GM19351 (cell line): ENCODE data around the gene TBC1D3H.
"Not testable (repeated sequence)": the region's sequence is repeated elsewhere in the genome, so short reads cannot be mapped to it uniquely, and the experiment has no call there.

Source experiments
- ATAC-seq: cut with Tn5 transposase; IDR thresholded peaks from one replicate; pipeline ENCODE4 v1.9.1; 2021; ENCODE audit warnings: mild to moderate bottlenecking, moderate library complexity; ENCODE audit not compliant: unreplicated experiment

The TBC1D3H gene

DNA sequence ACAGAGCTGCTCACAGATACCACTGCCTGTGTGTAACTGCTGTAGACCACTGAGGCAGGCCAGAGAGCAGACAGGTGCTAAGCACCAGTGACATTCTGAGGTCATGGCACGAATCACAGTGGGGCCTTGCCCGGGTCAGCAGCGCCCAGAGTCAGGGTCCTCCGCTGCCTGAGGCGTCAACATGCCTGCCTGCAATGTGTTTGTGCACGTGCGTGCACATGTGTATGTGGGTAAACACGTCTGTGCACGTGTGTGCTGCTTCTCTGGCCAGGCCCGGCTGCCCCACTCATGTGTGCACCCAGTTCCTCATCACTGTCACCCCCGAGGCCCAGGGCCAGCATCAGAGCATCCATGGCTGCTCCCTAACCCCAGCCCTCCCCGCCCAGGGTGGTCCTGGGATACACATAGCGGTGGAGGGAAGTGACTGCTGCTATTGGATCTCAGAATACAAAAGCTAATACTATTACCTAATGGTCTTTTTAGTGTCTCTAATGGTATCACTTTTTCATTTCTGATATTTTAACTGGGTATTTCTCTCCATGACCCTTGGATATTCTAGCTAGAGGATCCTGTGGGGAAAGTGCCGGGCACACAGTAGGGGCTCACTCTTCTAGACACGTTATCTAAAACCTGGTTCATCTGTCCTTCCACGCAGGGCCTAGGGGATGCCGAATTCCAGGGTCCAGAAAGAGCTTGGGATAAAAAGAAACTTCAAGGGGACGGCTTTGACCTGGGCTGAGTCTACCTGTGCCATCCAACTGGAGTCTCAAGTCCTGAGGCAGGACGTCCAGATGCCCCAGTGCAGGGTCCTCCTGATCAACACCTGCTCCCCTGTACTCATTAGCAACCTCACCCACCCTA, at the start of gene TBC1D3H:
Gene TBC1D3H, minus strand, starts transcription at position 51 of the 861 bp plus-strand sequence. CDS start 1,540 bp downstream, outside the sequence.
- ATAC-seq: not testable (repeated sequence)

DNA sequence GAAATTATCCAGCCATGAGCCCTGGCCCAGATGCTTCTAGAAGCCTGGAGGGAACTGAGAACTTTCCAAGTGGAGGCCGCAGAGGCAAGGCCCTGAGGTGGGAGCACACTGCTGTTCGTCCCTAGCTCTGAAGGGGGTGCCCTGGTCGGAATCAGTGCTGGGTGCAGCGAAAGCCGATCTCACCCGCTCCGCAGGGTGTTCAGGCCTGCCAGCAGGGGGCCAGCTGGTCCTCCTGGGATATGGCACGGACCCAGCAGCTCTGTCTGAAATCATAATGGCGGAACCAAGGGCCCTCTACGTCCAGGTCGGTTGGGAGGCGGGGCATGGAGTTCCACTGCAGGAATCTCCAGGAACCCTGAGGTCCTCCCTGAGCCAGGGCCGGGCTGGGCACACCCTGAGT, 40.7 kb upstream of the TBC1D3H start:
- ATAC-seq: not testable (repeated sequence)

DNA sequence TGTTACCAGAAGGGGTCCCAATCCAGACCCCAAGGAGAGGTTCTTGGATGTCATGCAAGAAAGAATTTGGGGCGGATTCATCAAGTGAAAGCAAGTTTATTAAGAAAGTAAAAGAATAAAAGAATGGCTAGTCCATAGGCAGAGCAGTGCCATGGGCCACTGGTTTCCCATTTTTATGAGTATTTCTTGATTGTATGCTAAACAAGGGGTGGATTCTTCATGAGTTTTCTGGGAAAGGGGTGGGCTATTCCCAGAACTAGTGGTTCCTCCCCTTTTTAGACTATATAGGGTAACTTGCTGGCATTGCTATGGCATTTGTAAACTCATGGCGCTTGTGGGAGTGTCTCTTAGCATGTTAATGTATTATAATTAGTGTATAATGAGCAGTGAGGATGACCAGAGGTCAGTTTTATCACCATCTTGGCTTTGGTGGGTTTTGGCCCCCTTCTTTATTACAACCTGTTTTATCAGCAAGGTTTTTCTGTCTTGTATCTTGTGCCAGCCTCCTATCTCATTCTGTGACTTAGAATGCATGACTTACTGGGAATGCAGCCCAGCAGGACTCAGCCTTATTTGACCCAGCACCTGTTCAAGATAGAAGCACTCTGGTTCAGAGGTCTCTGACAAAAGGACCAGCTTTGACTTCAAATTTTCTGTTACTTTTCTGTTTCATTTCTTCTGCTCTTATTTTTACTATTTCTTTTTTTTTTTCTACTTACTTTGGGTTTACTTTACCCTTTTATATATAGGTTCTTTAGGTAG, 27.1 kb upstream of the TBC1D3H start:
- ATAC-seq: not testable (repeated sequence)

DNA sequence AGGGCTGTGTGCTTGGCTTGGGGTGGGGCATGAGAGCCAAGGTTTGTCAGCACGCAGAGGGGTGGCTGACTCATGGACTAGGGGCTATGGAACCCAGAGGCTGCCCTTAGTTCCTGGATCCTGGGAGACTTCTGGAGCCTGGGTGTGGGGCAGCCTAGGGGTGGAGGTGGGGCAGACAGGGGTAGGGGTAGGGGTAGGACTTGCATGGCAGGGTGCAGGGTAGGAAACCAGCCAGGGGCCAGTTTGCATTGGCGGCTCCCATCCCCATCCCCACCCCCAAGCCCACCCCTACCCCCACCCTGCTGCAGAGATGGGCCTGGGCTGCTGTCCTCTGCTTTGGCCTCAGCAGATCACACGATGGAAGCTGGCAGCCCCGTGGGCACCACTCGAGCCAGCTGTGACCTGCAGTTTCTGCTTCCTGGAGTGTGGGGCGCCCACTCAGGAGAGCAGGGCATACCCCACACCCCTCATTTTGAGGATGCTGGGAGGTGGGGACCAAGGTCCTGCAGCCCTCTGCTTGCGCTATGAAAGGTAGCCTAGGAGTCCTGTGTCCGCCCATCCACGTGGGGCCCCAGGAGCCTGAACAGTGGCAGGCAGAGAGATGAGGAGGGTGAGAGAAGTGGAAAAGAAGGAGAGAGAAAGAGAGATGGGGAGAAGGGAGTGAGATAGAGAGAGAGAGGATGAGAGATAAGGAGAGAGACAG, 2.9 kb upstream of the TBC1D3H start:
- ATAC-seq: not testable (repeated sequence)

DNA sequence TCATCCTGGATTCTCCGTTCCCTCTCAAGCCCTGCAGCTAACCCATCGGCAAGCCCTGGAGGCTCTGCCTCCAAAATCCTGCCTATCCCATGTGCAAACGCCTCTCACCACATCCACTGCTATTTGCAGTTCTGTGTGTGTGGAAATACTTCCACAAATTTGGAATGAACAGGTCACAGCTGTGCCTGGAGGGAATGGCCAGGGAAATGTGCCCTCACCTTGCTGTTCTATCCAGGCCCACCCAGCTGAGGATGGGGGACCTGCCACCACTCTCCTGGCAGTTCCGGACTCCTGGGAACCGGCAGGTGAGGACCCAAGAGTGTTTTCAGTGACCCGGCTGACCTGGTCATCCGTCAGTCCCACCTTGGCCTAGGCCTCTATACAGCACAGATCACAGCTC, 12.3 kb downstream of the TBC1D3H start:
- ATAC-seq: not testable (repeated sequence)

DNA sequence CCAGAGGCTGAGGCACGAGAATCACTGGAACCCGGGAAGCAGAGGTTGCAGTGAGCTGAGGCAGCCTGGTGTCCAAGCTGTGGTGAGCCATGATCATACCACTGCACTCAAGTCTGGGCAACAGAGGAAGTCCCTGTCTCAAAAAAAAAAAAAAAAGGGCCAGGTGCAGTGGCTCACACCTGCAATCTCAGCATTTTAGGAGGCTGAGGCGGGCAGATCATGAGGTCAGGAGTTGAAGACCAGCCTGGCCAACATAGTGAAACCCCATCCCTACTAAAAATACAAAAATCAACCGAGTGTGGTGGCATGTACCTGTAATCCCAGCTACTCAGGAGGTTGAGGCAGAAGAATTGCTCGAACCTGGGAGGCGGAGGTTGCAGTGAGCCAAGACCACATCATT, 25.7 kb downstream of the TBC1D3H start:
- ATAC-seq: not testable (repeated sequence)
